GM23338 (cell line): ENCODE measurements around the gene KIRREL3. TPM values are rescaled to one million over a fixed set of nuclear protein-coding genes. Genes with fewer than 3 reads are reported as not detected.

ENCODE experiments used
- ATAC-seq: fragments of 200-7000 bp; cut with Tn5 transposase; 3 replicates; pipeline ENCODE4 v1.9.1; 2020
- DNase-seq: peaks from one replicate; pipeline ENCODE4 v3.0.0-alpha.2; 2015; ENCODE audit warnings: low spot score
- H2AFZ ChIP-seq: fragments of 200-600 bp; sonication (generic); 2 replicates; pipeline ENCODE4 v1.8.0; 2016; ENCODE audit warnings: antibody characterized with exemption, mild to moderate bottlenecking, moderate library complexity
- H3F3A ChIP-seq: fragments of 200-600 bp; sonication (generic); replicated peaks from 2 replicates; pipeline ENCODE4 v1.8.0; 2017; ENCODE audit warnings: antibody characterized with exemption, mixed run types, low read depth
- H3K27ac ChIP-seq: fragments of 200-600 bp; sonication (generic); 2 replicates; pipeline ENCODE4 v1.6.1; 2016; ENCODE audit warnings: low read depth
- H3K27me3 ChIP-seq: fragments of 200-600 bp; sonication (generic); 2 replicates; pipeline ENCODE4 v1.8.0; 2016; ENCODE audit warnings: mild to moderate bottlenecking, mixed run types, moderate library complexity; ENCODE audit not compliant: insufficient read depth
- H3K36me3 ChIP-seq: fragments of 200-600 bp; sonication (generic); 2 replicates; pipeline ENCODE4 v1.8.0; 2016; ENCODE audit warnings: mild to moderate bottlenecking; ENCODE audit not compliant: insufficient read depth
- H3K4me1 ChIP-seq: fragments of 200-600 bp; sonication (generic); 2 replicates; pipeline ENCODE4 v1.8.0; 2016; ENCODE audit warnings: mild to moderate bottlenecking, moderate library complexity; ENCODE audit not compliant: insufficient read depth
- H3K4me2 ChIP-seq: fragments of 200-600 bp; sonication (generic); 2 replicates; pipeline ENCODE4 v1.7.1; 2017; ENCODE audit warnings: mixed run types
- H3K4me3 ChIP-seq: fragments of 200-600 bp; sonication (generic); 2 replicates; pipeline ENCODE4 v1.6.1; 2016; ENCODE audit warnings: mixed run types
- H3K79me2 ChIP-seq: fragments of 200-600 bp; sonication (generic); replicated peaks from 2 replicates; pipeline ENCODE4 v1.8.0; 2017; ENCODE audit warnings: mild to moderate bottlenecking; ENCODE audit not compliant: insufficient read depth
- H3K9me2 ChIP-seq: fragments of 200-600 bp; sonication (generic); 2 replicates; pipeline ENCODE4 v1.8.0; 2017; ENCODE audit not compliant: insufficient read depth
- H4K20me1 ChIP-seq: fragments of 200-600 bp; sonication (generic); replicated peaks from 2 replicates; pipeline ENCODE4 v1.8.0; 2017; ENCODE audit warnings: mild to moderate bottlenecking; ENCODE audit not compliant: insufficient read depth
- H3K27ac Mint-ChIP-seq: 2 replicates; pipeline ENCODE4 v1.8.0; 2020; ENCODE audit warnings: inconsistent platforms, mild to moderate bottlenecking, moderate library complexity, mixed read lengths
- H3K27me3 Mint-ChIP-seq: 3 replicates; pipeline ENCODE4 v1.8.0; 2022; ENCODE audit warnings: low read depth, mild to moderate bottlenecking, moderate library complexity, mixed read lengths, inconsistent platforms; ENCODE audit not compliant: insufficient read depth, poor library complexity
- H3K36me3 Mint-ChIP-seq: 3 replicates; pipeline ENCODE4 v1.8.0; 2021; ENCODE audit warnings: low read depth, mild to moderate bottlenecking, inconsistent platforms, moderate library complexity, mixed read lengths
- H3K4me1 Mint-ChIP-seq: 3 replicates; pipeline ENCODE4 v1.8.0; 2020; ENCODE audit warnings: mild to moderate bottlenecking, inconsistent platforms, mixed read lengths
- H3K4me3 Mint-ChIP-seq: 3 replicates; pipeline ENCODE4 v1.8.0; 2021; ENCODE audit warnings: moderate library complexity, mild to moderate bottlenecking, inconsistent platforms, mixed read lengths
- H3K9me3 Mint-ChIP-seq: 3 replicates; pipeline ENCODE4 v1.8.0; 2020; ENCODE audit warnings: moderate library complexity, mild to moderate bottlenecking, inconsistent platforms, mixed read lengths
- CREB1 ChIP-seq: fragments of 250-450 bp; sonication (Bioruptor Pico); IDR thresholded peaks from 2 replicates; pipeline ENCODE4 v1.5.0; 2020; ENCODE audit warnings: low read depth, mild to moderate bottlenecking, moderate library complexity
- CTCF ChIP-seq, 2 experiments: fragments of 200-600 bp in 1 of 2; sonication (generic) in 1 of 2; conservative IDR thresholded peaks; 2 replicates each; pipeline versions ENCODE4 v1.5.1 to v1.6.1; 2016 to 2017; ENCODE audit warnings: antibody characterized with exemption in 2 of 2, low read depth in 2 of 2, mild to moderate bottlenecking in 2 of 2, moderate library complexity in 1 of 2
- ETS1 ChIP-seq: IDR thresholded peaks from 2 replicates; pipeline ENCODE4 v1.6.1; 2016; ENCODE audit warnings: antibody characterized with exemption
- EZH2 ChIP-seq: fragments of 200-600 bp; sonication (generic); IDR thresholded peaks from one replicate; pipeline ENCODE4 v1.8.0; 2017; ENCODE audit warnings: antibody characterized with exemption, mild to moderate bottlenecking, low read depth; ENCODE audit not compliant: unreplicated experiment
- EZH2phosphoT487 ChIP-seq: fragments of 200-600 bp; sonication (generic); IDR thresholded peaks from one replicate; pipeline ENCODE4 v1.8.1; 2018; ENCODE audit warnings: antibody characterized with exemption; ENCODE audit not compliant: unreplicated experiment
- JUNB ChIP-seq: IDR thresholded peaks from one replicate; pipeline ENCODE4 v1.6.1; 2016; ENCODE audit warnings: antibody characterized with exemption; ENCODE audit not compliant: unreplicated experiment
- NANOG ChIP-seq: IDR thresholded peaks from 2 replicates; pipeline ENCODE4 v1.6.1; 2016; ENCODE audit warnings: antibody characterized with exemption, borderline replicate concordance
- POLR2AphosphoS5 ChIP-seq: IDR thresholded peaks from 2 replicates; pipeline ENCODE4 v1.6.1; 2016; ENCODE audit warnings: antibody characterized with exemption, low read depth
- STAT1 ChIP-seq: IDR thresholded peaks from one replicate; pipeline ENCODE4 v1.6.1; 2016; ENCODE audit warnings: antibody characterized with exemption; ENCODE audit not compliant: unreplicated experiment
- ZNF114 ChIP-seq: fragments of 250-450 bp; sonication (Bioruptor Pico); IDR thresholded peaks from 2 replicates; pipeline ENCODE4 v1.5.0; 2020; ENCODE audit warnings: mild to moderate bottlenecking, moderate library complexity
- ZNF331 ChIP-seq: fragments of 250-450 bp; sonication (Bioruptor Pico); IDR thresholded peaks from 2 replicates; pipeline ENCODE4 v1.5.0; 2020; ENCODE audit warnings: low read depth, mild to moderate bottlenecking, moderate library complexity
- ZNF462 ChIP-seq: fragments of 250-450 bp; sonication (Bioruptor Pico); IDR thresholded peaks from 2 replicates; pipeline ENCODE4 v1.5.0; 2020; ENCODE audit warnings: mild to moderate bottlenecking, moderate library complexity
- polyA plus RNA-seq: library from polyadenylated mRNA; unstranded; fragments of >200 nt; fragmentation: Nextera tagmentation; extraction: Ambion mirVana; gene quantifications from 2 replicates; pipeline ENCODE4 v1.2.1, GENCODE V29; 2016
- total RNA-seq: library from RNA; depleted of rRNA; stranded (reverse); fragments of >200 nt; shearing (Covaris generic); gene quantifications from 2 replicates; pipeline ENCODE4 v1.2.3, GENCODE V29; 2014
- TF ChIP-seq, protein P1 (sequence below): IDR thresholded peaks from one replicate; pipeline ENCODE4 v1.6.1; 2018; ENCODE audit warnings: antibody characterized with exemption; ENCODE audit not compliant: unreplicated experiment

Gene KIRREL3
- total and polyA plus RNA-seq, 2 experiments from 2014 or later: 0.13 to 1.5 TPM

GRCh38 chr11:126635511-126635910, 365.1 kb downstream of the KIRREL3 start:
- TF ChIP-seq NANOG (no peak), ETS1 (no peak), ZNF462 (CRISPR knock-in tag) (no peak), ZNF114 (CRISPR knock-in tag) (no peak), JUNB (no peak), CREB1 (no peak), EZH2 (no peak), ZNF331 (no peak), STAT1 (no peak), POLR2AphosphoS5 (no peak), EZH2phosphoT487 (no peak), CTCF (conservative IDR thresholded peaks at IDR 0.05; ENCODE audit: low read depth in 2 of 2) (no peak)
- TF ChIP-seq, protein P1, sequence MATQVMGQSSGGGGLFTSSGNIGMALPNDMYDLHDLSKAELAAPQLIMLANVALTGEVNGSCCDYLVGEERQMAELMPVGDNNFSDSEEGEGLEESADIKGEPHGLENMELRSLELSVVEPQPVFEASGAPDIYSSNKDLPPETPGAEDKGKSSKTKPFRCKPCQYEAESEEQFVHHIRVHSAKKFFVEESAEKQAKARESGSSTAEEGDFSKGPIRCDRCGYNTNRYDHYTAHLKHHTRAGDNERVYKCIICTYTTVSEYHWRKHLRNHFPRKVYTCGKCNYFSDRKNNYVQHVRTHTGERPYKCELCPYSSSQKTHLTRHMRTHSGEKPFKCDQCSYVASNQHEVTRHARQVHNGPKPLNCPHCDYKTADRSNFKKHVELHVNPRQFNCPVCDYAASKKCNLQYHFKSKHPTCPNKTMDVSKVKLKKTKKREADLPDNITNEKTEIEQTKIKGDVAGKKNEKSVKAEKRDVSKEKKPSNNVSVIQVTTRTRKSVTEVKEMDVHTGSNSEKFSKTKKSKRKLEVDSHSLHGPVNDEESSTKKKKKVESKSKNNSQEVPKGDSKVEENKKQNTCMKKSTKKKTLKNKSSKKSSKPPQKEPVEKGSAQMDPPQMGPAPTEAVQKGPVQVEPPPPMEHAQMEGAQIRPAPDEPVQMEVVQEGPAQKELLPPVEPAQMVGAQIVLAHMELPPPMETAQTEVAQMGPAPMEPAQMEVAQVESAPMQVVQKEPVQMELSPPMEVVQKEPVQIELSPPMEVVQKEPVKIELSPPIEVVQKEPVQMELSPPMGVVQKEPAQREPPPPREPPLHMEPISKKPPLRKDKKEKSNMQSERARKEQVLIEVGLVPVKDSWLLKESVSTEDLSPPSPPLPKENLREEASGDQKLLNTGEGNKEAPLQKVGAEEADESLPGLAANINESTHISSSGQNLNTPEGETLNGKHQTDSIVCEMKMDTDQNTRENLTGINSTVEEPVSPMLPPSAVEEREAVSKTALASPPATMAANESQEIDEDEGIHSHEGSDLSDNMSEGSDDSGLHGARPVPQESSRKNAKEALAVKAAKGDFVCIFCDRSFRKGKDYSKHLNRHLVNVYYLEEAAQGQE: no peak
- no peak overlapping the region for H3K4me2 ChIP-seq
- Mint-ChIP-seq H3K27me3 (peaks cover 5% of the 10 kb centered on the region), H3K4me1 (peaks cover 44% of the 10 kb centered on the region), H3K36me3 (no peaks in the 10 kb centered on the region), H3K27ac (no peak overlapping the region), H3K4me3 (no peak overlapping the region), H3K9me3 (no peaks in the 10 kb centered on the region)
- H3K27ac ChIP-seq: no peak overlapping the region
- ATAC-seq: no peak
- no peaks in the 10 kb centered on the region for H4K20me1 ChIP-seq
- no peak overlapping the region for H2AFZ ChIP-seq
- no peaks in the 10 kb centered on the region for H3F3A ChIP-seq
- no peak for DNase-seq
- peaks cover 31% of the 10 kb centered on the region for H3K4me1 ChIP-seq
- no peaks in the 10 kb centered on the region for H3K36me3 ChIP-seq
- H3K79me2 ChIP-seq: no peaks in the 10 kb centered on the region
- no peak overlapping the region for H3K4me3 ChIP-seq
- no peaks in the 10 kb centered on the region for H3K9me2 ChIP-seq
- H3K27me3 ChIP-seq: no peaks in the 10 kb centered on the region
